NOMO-1 treated with DMSO at 0.1 percent for 48 hours (cell line): ENCODE data around the gene MBOAT1.
"Not testable (repeated sequence)": the region's sequence is repeated elsewhere in the genome, so short reads cannot be mapped to it uniquely, and the experiment has no call there.

Source experiments
- DNase-seq: peaks from one replicate; lab custom pipeline; 2025; ENCODE audit not compliant: unreplicated experiment; lab: John Stamatoyannopoulos, UW

MBOAT1 gene

GRCh38 chr6:20142866-20143265, 69.4 kb downstream of the MBOAT1 start:
- no peak for DNase-seq

- no peak for DNase-seq
These were observed 70.3 kb downstream of the MBOAT1 start for GRCh38 chr6:20141931-20142330.

GRCh38 chr6:20139127-20139963, 72.9 kb downstream of the MBOAT1 start:
- DNase-seq: not testable (repeated sequence)

GRCh38 chr6:20137837-20138236, 74.4 kb downstream of the MBOAT1 start:
- no peak for DNase-seq

GRCh38 chr6:20137240-20137639, 75.0 kb downstream of the MBOAT1 start:
- no peak for DNase-seq

- DNase-seq: no peak
These were observed 76.5 kb downstream of the MBOAT1 start for GRCh38 chr6:20135677-20136268.

- no peak for DNase-seq
These were observed 77.7 kb downstream of the MBOAT1 start for GRCh38 chr6:20134613-20135012.

- DNase-seq: no peak
These were observed 82.8 kb downstream of the MBOAT1 start for GRCh38 chr6:20129290-20130088.

GRCh38 chr6:20128018-20128417, 84.3 kb downstream of the MBOAT1 start:
- no peak for DNase-seq

GRCh38 chr6:20126789-20127653, 85.2 kb downstream of the MBOAT1 start:
- peak; percentile 33 for DNase-seq

GRCh38 chr6:20126102-20126752, 86.0 kb downstream of the MBOAT1 start:
- DNase-seq: no peak

- DNase-seq: no peak
These were observed 87.7 kb downstream of the MBOAT1 start for GRCh38 chr6:20124545-20124944.

GRCh38 chr6:20119485-20119884, 92.8 kb downstream of the MBOAT1 start:
- DNase-seq: no peak

- no peak for DNase-seq
These were observed 93.4 kb downstream of the MBOAT1 start for GRCh38 chr6:20118892-20119291.

GRCh38 chr6:20117474-20117873, 94.8 kb downstream of the MBOAT1 start:
- no peak for DNase-seq

- no peak for DNase-seq
These were observed 95.5 kb downstream of the MBOAT1 start for GRCh38 chr6:20116792-20117191.

- DNase-seq: no peak
These were observed 96.9 kb downstream of the MBOAT1 start for GRCh38 chr6:20115246-20115980.

- DNase-seq: no peak
These were observed 98.5 kb downstream of the MBOAT1 start for GRCh38 chr6:20113649-20114224.

- no peak for DNase-seq
These were observed 99.4 kb downstream of the MBOAT1 start for GRCh38 chr6:20112841-20113240.
